SK-N-MC (cell line): ENCODE results near the gene SIAH3.

Source experiments
- EZH2 ChIP-seq: fragments of 200-600 bp; sonication (generic); IDR thresholded peaks from one replicate; pipeline ENCODE4 v1.6.1; 2017; ENCODE audit warnings: antibody characterized with exemption
- FOXP2 ChIP-seq: optimal IDR thresholded peaks from 2 replicates; pipeline ENCODE3; 2011; ENCODE audit warnings: mild to moderate bottlenecking, moderate library complexity; ENCODE audit not compliant: insufficient read depth; ENCODE audit errors: extremely low read length, control extremely low read depth
- POLR2AphosphoS5 ChIP-seq: IDR thresholded peaks from 2 replicates; pipeline ENCODE4 v1.6.1; 2012; ENCODE audit warnings: mild to moderate bottlenecking, low read depth, low read length, borderline replicate concordance

DNA sequence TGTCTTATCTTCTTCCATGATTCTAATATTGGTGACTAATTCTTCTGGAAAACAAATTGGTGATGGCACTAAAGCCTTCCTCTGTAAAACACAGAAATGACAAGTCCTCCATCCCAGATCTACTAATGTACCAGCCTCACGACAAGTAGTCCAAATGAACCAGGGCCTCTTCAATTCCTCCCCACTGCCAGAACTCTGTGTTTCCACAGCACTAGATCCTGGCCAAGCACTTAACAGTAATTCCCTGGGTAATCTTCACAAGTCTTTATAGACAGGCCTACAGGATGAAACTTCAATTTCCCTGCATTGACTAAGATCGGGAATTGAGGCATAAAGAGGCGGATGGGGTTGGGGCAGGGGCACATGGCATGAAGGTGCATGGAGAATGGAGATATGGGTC lies 52.7 kb downstream of the SIAH3 start:
- no peak for TF ChIP-seq POLR2AphosphoS5
- no peak for TF ChIP-seq EZH2
- TF ChIP-seq FOXP2, result no peak
